ENCODE data around the gene ZBTB5.

GRCh38 chr9:37485389-37486255 lies 20.4 kb upstream of the ZBTB5 start, which contains the start of gene POLR1E:
- TF ChIP-seq CTCF (IDR thresholded peaks at IDR 0.05) (no peak), FOXJ3 (CRISPR knock-in tag; IDR thresholded peaks at IDR 0.05; ENCODE audit: borderline replicate concordance) (no peak), AR (CRISPR knock-in tag; IDR thresholded peaks at IDR 0.05) (no peak), ATF2 (CRISPR knock-in tag; IDR thresholded peaks at IDR 0.05; ENCODE audit: borderline replicate concordance, low read depth) (no peak), STAT6 (CRISPR knock-in tag; conservative IDR thresholded peaks at IDR 0.05; ENCODE audit: low read depth) (no peak)
